Tibial nerve (tissue), 4 donors: ENCODE data around the gene PPP2R2C. TPM values are rescaled to one million over a fixed set of nuclear protein-coding genes. Genes with fewer than 3 reads are reported as not detected.

Experiments
- DNase-seq, 2 donors: peaks; one replicate each; pipeline ENCODE4 v3.0.0-alpha.2; 2019; ENCODE audit warnings: low spot score in 2 of 2
- H3K27ac ChIP-seq, 4 donors: fragments of 200-600 bp; sonication (generic) in 3 of 4; one replicate each; pipeline ENCODE4 v1.5.1; 2017 to 2019; ENCODE audit warnings: mild to moderate bottlenecking in 1 of 4
- H3K27me3 ChIP-seq, 2 donors: fragments of 200-600 bp; sonication (generic) in 1 of 2; one replicate each; pipeline versions ENCODE4 v1.5.1 to v1.6.0; 2017 to 2019
- H3K36me3 ChIP-seq, 3 donors: fragments of 200-600 bp; sonication (generic); one replicate each; pipeline ENCODE4 v1.5.1; 2018 to 2019
- H3K4me1 ChIP-seq, 4 donors: fragments of 200-600 bp; sonication (generic) in 3 of 4; one replicate each; pipeline ENCODE4 v1.5.1; 2017 to 2019
- H3K4me3 ChIP-seq, 4 donors: fragments of 200-600 bp; sonication (generic) in 3 of 4; one replicate each; pipeline ENCODE4 v1.5.1; 2017 to 2019; ENCODE audit warnings: mild to moderate bottlenecking in 1 of 4, moderate library complexity in 1 of 4
- H3K9me3 ChIP-seq, 4 donors: fragments of 200-600 bp; sonication (generic) in 3 of 4; one replicate each; pipeline ENCODE4 v1.5.1; 2017 to 2019
- EP300 ChIP-seq, 2 donors: sonication (generic); formaldehyde crosslinking; IDR thresholded peaks; one replicate each; pipeline ENCODE4 v1.6.1; 2017; ENCODE audit warnings: antibody characterized with exemption in 2 of 2, mild to moderate bottlenecking in 1 of 2
- POLR2A ChIP-seq, 2 donors: fragments of 450-650 bp; IDR thresholded peaks; one replicate each; pipeline ENCODE4 v1.6.1; 2017; ENCODE audit warnings: antibody characterized with exemption in 2 of 2, mild to moderate bottlenecking in 2 of 2, moderate library complexity in 2 of 2
- WGBS, 2 donors: methylation state at CpG; one replicate each; pipeline ENCODE4 v1.1.5; 2018; 5-methylcytosine and 5-hydroxymethylcytosine counted together
- total RNA-seq, 4 donors: library from RNA; depleted of rRNA; stranded (reverse); fragments of >200 nt; gene quantifications; one replicate each; pipeline ENCODE4 v1.1.0, GENCODE V29; 2016
- TF ChIP-seq, protein P1 (sequence below), 5 experiments: fragments of 200-600 bp in 3 of 5; fragments of 450-650 bp in 2 of 5; sonication (generic) in 3 of 5; IDR thresholded peaks; one replicate each; pipeline ENCODE4 v1.5.1; 2016 to 2019; ENCODE audit warnings: antibody characterized with exemption in 5 of 5, mild to moderate bottlenecking in 3 of 5, moderate library complexity in 2 of 5

Gene PPP2R2C
- total RNA-seq, 4 donors from 2014 or later, result under 0.01 to 0.66 (median 0.42) TPM; not detected in 1

DNA sequence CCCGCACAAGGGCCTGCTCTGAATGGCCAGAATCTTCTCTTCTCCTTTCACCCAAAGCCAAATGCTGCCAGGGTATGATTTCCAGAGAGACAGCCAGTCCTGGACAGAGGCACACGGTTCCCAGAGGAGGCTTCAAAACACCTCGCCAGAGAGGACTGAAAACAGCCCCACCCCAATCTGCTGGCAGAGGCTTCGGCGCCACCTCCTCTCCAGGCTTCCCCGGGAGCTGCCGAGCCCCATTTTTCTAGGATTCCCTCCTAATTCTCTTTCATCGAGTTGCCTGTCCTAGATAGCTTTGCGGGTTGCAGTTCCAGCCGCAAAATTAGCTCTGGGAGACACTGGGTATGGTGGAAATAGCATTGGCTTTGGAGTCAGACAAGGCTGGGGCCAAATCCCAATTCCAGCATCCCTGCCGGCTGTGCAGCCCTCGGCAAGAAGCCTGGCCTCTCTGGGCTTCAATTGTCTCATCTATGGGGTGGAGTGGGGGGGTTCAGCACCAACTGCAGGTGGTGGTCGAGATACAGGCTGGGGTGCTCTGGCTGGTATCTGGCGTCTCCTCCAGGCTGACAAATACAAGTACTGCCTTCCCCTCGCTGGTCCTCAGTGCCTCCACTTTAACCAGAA is 22.6 kb downstream of the PPP2R2C start:
- H3K36me3 ChIP-seq, result no peaks in the 10 kb centered on the region
- H3K27me3 ChIP-seq, result peaks cover 0 to 4% of the 10 kb centered on the region in 2 donors
- peaks cover 0 to 10% (median 0%) of the 10 kb centered on the region in 4 donors for H3K4me1 ChIP-seq
- WGBS, 2 donors, result 69% methylated on average over 15 of the region's 15 CpGs
- no peak for TF ChIP-seq POLR2A (IDR thresholded peaks at IDR 0.05)
- TF ChIP-seq, protein P1, sequence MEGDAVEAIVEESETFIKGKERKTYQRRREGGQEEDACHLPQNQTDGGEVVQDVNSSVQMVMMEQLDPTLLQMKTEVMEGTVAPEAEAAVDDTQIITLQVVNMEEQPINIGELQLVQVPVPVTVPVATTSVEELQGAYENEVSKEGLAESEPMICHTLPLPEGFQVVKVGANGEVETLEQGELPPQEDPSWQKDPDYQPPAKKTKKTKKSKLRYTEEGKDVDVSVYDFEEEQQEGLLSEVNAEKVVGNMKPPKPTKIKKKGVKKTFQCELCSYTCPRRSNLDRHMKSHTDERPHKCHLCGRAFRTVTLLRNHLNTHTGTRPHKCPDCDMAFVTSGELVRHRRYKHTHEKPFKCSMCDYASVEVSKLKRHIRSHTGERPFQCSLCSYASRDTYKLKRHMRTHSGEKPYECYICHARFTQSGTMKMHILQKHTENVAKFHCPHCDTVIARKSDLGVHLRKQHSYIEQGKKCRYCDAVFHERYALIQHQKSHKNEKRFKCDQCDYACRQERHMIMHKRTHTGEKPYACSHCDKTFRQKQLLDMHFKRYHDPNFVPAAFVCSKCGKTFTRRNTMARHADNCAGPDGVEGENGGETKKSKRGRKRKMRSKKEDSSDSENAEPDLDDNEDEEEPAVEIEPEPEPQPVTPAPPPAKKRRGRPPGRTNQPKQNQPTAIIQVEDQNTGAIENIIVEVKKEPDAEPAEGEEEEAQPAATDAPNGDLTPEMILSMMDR (IDR thresholded peaks at IDR 0.05), result no peak
- no peak for TF ChIP-seq EP300 (IDR thresholded peaks at IDR 0.05)
- H3K27ac ChIP-seq, result no peak overlapping the region
- no peaks in the 10 kb centered on the region for H3K9me3 ChIP-seq
- no peak overlapping the region for H3K4me3 ChIP-seq
- DNase-seq, result no peak

DNA sequence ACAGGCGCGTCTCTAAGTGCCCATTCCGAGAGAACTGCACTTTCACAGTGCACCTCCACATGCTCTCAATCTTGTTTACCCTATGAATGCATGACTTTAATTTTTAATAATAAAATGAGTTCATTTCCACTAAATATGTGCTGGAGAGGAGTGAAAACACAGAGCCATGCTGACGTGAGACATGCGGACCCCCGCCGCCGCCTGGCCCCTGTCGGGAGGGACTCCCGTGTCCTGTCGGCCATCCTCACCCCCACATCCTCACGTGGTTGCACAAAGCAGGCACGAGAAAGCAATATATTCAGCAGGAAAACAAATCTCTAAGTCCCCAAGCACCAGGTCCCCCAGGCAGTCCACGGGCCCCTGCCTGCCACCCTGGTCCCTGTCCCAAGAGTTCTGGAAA is 23.1 kb downstream of the PPP2R2C start:
- H3K36me3 ChIP-seq, result no peaks in the 10 kb centered on the region
- no peaks in the 10 kb centered on the region for H3K9me3 ChIP-seq
- H3K27me3 ChIP-seq, result peaks cover 0 to 4% of the 10 kb centered on the region in 2 donors
- no peak overlapping the region for H3K27ac ChIP-seq
- no peak for TF ChIP-seq EP300 (IDR thresholded peaks at IDR 0.05)
- TF ChIP-seq, protein P1 (IDR thresholded peaks at IDR 0.05), result no peak
- TF ChIP-seq POLR2A (IDR thresholded peaks at IDR 0.05), result no peak
- DNase-seq, result no peak
- H3K4me1 ChIP-seq, result peaks cover 0 to 10% (median 0%) of the 10 kb centered on the region in 4 donors
- WGBS, 2 donors, result 73 to 78% methylated on average over 14 of the region's 14 CpGs
- no peak overlapping the region for H3K4me3 ChIP-seq

DNA sequence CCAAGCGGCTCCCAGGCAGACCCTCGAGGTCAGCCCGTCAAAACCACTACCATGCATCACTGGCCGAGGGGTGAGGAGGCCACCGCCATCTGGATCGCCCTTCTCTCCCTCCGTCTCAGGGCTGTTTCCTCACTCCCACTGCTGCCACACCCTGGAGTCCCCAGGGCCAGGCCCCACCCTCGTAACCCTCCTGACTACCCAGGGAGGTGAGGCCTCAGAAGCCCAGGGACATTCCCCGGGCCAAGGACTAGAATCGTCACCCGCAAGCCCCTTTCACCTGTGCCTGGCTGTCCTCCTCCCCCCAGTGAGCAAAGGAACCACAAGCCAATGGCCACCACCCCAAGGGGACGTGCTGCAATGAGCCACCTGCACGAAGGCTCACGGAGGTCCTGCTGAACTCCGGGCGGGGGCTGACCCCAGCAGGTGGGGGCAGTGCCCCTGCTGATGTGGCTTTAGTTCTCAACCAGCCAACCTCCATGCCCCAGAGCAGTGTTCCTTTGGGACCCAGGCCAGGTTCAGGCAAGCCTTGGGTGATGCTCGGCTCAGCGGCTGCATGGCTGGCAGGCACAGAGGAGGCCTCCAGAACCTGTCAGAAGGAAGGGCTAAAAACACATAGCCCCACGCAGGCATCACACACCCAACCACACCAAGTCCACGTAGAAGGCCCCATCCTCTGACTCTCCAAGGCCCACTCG is 23.8 kb downstream of the PPP2R2C start:
- Histone ChIP-seq H3K27me3 (peaks cover 0 to 4% of the 10 kb centered on the region in 2 donors), H3K4me1 (peaks cover 0 to 10% (median 0%) of the 10 kb centered on the region in 4 donors), H3K36me3 (no peaks in the 10 kb centered on the region), H3K9me3 (no peaks in the 10 kb centered on the region), H3K4me3 (no peak overlapping the region), H3K27ac (no peak overlapping the region)
- 77 to 80% methylated on average over 16 to 17 of the region's 21 CpGs for WGBS, 2 donors
- no peak for TF ChIP-seq EP300 (IDR thresholded peaks at IDR 0.05)
- no peak for DNase-seq

DNA sequence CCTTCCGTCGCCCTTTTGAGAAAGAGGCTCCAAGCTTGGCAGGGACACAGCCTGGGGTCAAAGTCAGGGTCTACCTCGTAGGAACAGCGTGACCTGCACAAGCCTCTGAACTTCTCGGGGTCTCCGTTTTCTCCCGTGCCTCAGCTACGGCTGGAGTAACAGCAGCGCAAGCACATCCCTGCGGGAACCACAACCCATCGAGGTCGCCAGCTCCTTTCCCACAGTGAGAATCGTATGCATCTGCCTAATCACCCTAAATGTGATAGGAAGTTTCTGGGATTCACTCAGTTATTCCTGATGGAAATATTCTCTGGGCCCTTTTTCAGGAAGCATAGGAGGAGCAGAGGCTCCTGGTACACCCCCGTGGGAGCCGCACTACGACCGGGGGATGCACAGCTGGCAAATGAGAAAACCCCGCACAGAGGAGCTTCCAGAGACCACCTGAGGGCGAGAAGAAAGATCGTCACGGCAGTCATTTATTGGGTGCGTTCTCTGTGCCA is 24.7 kb downstream of the PPP2R2C start:
- Histone ChIP-seq H3K36me3 (no peaks in the 10 kb centered on the region), H3K27ac (no peak overlapping the region), H3K4me3 (no peak overlapping the region), H3K9me3 (no peaks in the 10 kb centered on the region), H3K4me1 (peaks cover 0 to 10% (median 0%) of the 10 kb centered on the region in 4 donors), H3K27me3 (peaks cover 0 to 4% of the 10 kb centered on the region in 2 donors)
- DNase-seq, result no peak
- TF ChIP-seq, protein P1 (IDR thresholded peaks at IDR 0.05), result no peak
- no peak for TF ChIP-seq POLR2A (IDR thresholded peaks at IDR 0.05)
- TF ChIP-seq EP300 (IDR thresholded peaks at IDR 0.05), result no peak
- 43 to 45% methylated on average over 21 to 22 of the region's 22 CpGs for WGBS, 2 donors

DNA sequence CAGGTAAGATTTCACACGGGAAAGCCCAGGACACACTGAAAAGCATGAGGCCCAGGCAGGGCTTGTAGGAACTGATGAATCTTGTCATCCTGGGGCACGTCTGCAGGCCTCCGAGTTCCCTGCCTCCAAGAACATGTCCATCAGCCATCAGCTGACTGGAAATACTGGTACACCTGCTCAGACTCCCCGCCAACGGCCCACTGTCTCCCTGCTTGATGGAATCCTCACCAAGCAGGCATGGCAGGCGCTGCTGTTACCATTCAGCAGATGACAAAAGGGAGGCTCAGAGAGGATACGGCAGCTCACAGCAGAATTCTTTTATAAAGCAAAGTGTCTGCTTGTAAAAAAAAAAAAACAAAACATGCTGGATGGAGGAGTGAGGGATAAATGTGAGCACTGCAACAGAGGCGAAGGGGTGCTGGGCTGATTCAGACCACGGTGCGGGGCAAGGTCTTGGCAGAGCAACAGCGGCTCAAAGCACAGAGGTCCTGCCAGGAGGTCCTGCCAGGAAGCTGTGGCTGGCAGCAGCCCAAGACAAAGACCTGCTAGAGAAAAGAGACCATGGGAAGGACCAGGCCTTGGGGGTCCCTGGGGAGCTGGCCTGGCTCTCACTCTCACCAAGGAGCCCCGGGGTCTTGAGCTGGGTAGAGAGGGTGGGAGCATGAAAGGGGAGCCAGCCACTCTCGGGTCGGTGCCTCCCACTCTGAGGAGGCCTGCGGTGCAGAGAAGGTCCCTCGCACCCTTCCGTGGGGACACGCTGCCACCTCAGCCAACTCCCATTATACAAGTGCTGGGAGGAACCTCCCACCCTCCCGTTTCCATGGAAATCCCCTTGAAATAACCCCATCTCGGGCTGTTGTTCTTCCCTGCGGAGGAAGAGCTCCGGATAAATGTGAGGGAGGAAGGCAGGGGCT is 25.6 kb downstream of the PPP2R2C start:
- H3K36me3 ChIP-seq, result no peaks in the 10 kb centered on the region
- DNase-seq, result no peak
- H3K27ac ChIP-seq, result no peak overlapping the region
- 31 to 32% methylated on average over 15 to 20 of the region's 22 CpGs for WGBS, 2 donors
- peaks cover 0 to 4% of the 10 kb centered on the region in 2 donors for H3K27me3 ChIP-seq
- H3K4me3 ChIP-seq, result no peak overlapping the region
- TF ChIP-seq POLR2A (IDR thresholded peaks at IDR 0.05) (no peak), EP300 (IDR thresholded peaks at IDR 0.05) (no peak)
- TF ChIP-seq, protein P1 (IDR thresholded peaks at IDR 0.05), result no peak
- no peaks in the 10 kb centered on the region for H3K9me3 ChIP-seq
- peaks cover 0 to 10% (median 0%) of the 10 kb centered on the region in 4 donors for H3K4me1 ChIP-seq
